SK-N-MC (cell line): ENCODE measurements around the gene B3GNT3.

ENCODE experiments used
- DNase-seq: peaks from one replicate; pipeline ENCODE4 v3.0.0-alpha.2; 2011; ENCODE audit warnings: low read depth, low spot score
- H3K27ac ChIP-seq: fragments of 200-600 bp; sonication (generic); 2 replicates; pipeline ENCODE4 v1.5.1; 2016; ENCODE audit warnings: mixed run types
- H3K36me3 ChIP-seq: fragments of 200-600 bp; sonication (generic); 2 replicates; pipeline ENCODE4 v1.6.1; 2017; ENCODE audit warnings: antibody characterized with exemption, low read length, mixed read lengths; ENCODE audit not compliant: insufficient read depth
- H3K4me3 ChIP-seq: fragments of 200-600 bp; sonication (generic); 2 replicates; pipeline ENCODE4 v1.5.1; 2016
- H3K9ac ChIP-seq: fragments of 200-600 bp; sonication (generic); 2 replicates; pipeline ENCODE4 v1.8.0; 2017; ENCODE audit warnings: mixed run types, mixed read lengths; ENCODE audit not compliant: insufficient read length
- H3K9me3 ChIP-seq: fragments of 200-600 bp; sonication (generic); 2 replicates; pipeline ENCODE4 v1.6.1; 2017; ENCODE audit warnings: low read depth, mild to moderate bottlenecking, antibody characterized with exemption, low read length, moderate library complexity, mixed read lengths
- EZH2 ChIP-seq: fragments of 200-600 bp; sonication (generic); IDR thresholded peaks from one replicate; pipeline ENCODE4 v1.6.1; 2017; ENCODE audit warnings: antibody characterized with exemption
- FOXP2 ChIP-seq: optimal IDR thresholded peaks from 2 replicates; pipeline ENCODE3; 2011; ENCODE audit warnings: mild to moderate bottlenecking, moderate library complexity; ENCODE audit not compliant: insufficient read depth; ENCODE audit errors: extremely low read length, control extremely low read depth
- POLR2AphosphoS5 ChIP-seq: IDR thresholded peaks from 2 replicates; pipeline ENCODE4 v1.6.1; 2012; ENCODE audit warnings: mild to moderate bottlenecking, low read depth, low read length, borderline replicate concordance

Gene B3GNT3

GRCh38 chr19:17842663-17843291, 47.8 kb downstream of the B3GNT3 start:
- TF ChIP-seq EZH2 (no peak), FOXP2 (no peak), POLR2AphosphoS5 (no peak)
- DNase-seq, result no peak
- no peak overlapping the region for H3K9ac ChIP-seq
- no peaks in the 10 kb centered on the region for H3K9me3 ChIP-seq
- H3K27ac ChIP-seq, result no peak overlapping the region
- no peaks in the 10 kb centered on the region for H3K36me3 ChIP-seq
- H3K4me3 ChIP-seq, result peak overlapping the region; percentile 65

- Histone ChIP-seq H3K9me3 (no peaks in the 10 kb centered on the region), H3K9ac (no peak overlapping the region), H3K36me3 (no peaks in the 10 kb centered on the region), H3K27ac (no peak overlapping the region), H3K4me3 (no peak overlapping the region)
- DNase-seq, result no peak
- TF ChIP-seq EZH2 (no peak), FOXP2 (no peak), POLR2AphosphoS5 (no peak)
These were observed 48.4 kb downstream of the B3GNT3 start for GRCh38 chr19:17843292-17843827.

GRCh38 chr19:17843908-17844490, 49.1 kb downstream of the B3GNT3 start:
- TF ChIP-seq FOXP2, result no peak
- TF ChIP-seq POLR2AphosphoS5, result no peak
- no peak for TF ChIP-seq EZH2
- no peaks in the 10 kb centered on the region for H3K9me3 ChIP-seq
- DNase-seq, result no peak
- H3K27ac ChIP-seq, result no peak overlapping the region
- H3K9ac ChIP-seq, result no peak overlapping the region
- H3K36me3 ChIP-seq, result no peaks in the 10 kb centered on the region
- no peak overlapping the region for H3K4me3 ChIP-seq

- H3K27ac ChIP-seq, result no peak overlapping the region
- no peak for DNase-seq
- H3K9me3 ChIP-seq, result no peaks in the 10 kb centered on the region
- no peak overlapping the region for H3K4me3 ChIP-seq
- no peak for TF ChIP-seq EZH2
- TF ChIP-seq FOXP2, result no peak
- TF ChIP-seq POLR2AphosphoS5, result no peak
- H3K36me3 ChIP-seq, result no peaks in the 10 kb centered on the region
- H3K9ac ChIP-seq, result no peak overlapping the region
These were observed 51.2 kb downstream of the B3GNT3 start for GRCh38 chr19:17846146-17846545.

GRCh38 chr19:17847538-17848366, 52.8 kb downstream of the B3GNT3 start, which contains the start of gene JAK3:
TSS of gene JAK3 (minus strand) at chr19:17847982. CDS start at chr19:17844417, 3,565 bp downstream.
- no peak within 1 kb of the TSS for H3K9ac ChIP-seq
- H3K4me3 ChIP-seq, result peak within 1 kb of the TSS; percentile 31; the same call in 1 of the 2 replicates
- H3K27ac ChIP-seq, result no peak within 1 kb of the TSS
- DNase-seq, result no peak
- no peaks in the 10 kb centered on the region for H3K36me3 ChIP-seq
- no peaks in the 10 kb centered on the region for H3K9me3 ChIP-seq
- TF ChIP-seq FOXP2 (no peak), POLR2AphosphoS5 (no peak), EZH2 (no peak)

GRCh38 chr19:17848595-17849292, 53.8 kb downstream of the B3GNT3 start:
- no peaks in the 10 kb centered on the region for H3K9me3 ChIP-seq
- H3K27ac ChIP-seq, result no peak overlapping the region
- H3K9ac ChIP-seq, result no peak overlapping the region
- no peak for DNase-seq
- H3K36me3 ChIP-seq, result no peaks in the 10 kb centered on the region
- no peak overlapping the region for H3K4me3 ChIP-seq
- TF ChIP-seq FOXP2 (no peak), POLR2AphosphoS5 (no peak), EZH2 (no peak)

- DNase-seq, result no peak
- H3K9me3 ChIP-seq, result no peaks in the 10 kb centered on the region
- no peaks in the 10 kb centered on the region for H3K36me3 ChIP-seq
- no peak for TF ChIP-seq EZH2
- TF ChIP-seq POLR2AphosphoS5, result no peak
- no peak for TF ChIP-seq FOXP2
- no peak overlapping the region for H3K27ac ChIP-seq
- H3K4me3 ChIP-seq, result no peak overlapping the region
- no peak overlapping the region for H3K9ac ChIP-seq
These were observed 59.1 kb downstream of the B3GNT3 start for GRCh38 chr19:17854061-17854460.
